Measurements from ENCODE around the gene CABP1. TPM values are rescaled to one million over a fixed set of nuclear protein-coding genes. Genes with fewer than 3 reads are reported as not detected.

CABP1 gene
- total and polyA plus RNA-seq, 11 donors, result 2.4 to 9.9 (median 3.8) TPM

DNA sequence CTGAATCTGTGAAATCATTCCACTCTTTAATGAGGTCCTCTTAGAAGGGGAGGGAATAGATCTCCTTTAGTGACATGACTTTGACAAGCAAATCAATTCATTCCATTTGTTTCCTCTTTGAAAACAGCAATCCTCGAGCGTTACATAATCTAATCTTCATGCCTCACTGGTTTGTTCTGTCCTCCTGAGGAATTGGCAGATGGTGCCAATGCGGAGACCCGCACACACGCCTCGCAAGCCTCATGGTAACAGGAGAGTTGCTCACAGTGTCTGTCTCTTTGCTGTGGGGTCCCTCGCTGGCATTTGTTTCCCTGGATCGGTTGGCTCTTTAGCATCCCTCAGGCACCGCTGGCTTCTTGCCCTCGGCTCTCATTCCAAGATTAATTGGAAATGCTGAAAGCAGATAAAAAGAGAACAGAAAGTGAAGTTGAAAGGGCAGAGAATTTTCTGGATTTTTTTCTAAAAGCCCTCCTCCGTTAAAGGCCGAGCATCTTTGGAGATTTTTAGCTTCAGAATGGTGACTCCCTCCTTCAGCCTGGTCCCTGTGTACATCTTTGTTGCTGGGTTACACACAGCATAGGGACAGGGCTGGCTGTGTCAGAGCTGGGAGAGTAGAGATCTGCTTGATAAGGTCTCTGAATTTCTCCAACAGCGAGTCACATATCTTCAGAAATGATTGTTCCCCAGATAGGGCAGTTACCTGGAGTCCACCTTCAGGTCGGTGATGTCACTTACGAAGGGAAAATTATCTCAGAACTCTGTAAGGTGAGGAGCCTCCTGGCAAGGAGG is 10.1 kb upstream of the CABP1 start:
- WGBS, 4 donors, result 74 to 80% (median 77%) methylated on average over 15 of the region's 15 CpGs
- DNase-seq (no peak), ATAC-seq (no peak)
- H3K27me3 ChIP-seq, result peaks cover 0 to 5% (median 0%) of the 10 kb centered on the region in 9 donors
- no peak overlapping the region for H3K27ac ChIP-seq
- TF ChIP-seq POLR2A (IDR thresholded peaks at IDR 0.05) (no peak), CTCF (IDR thresholded peaks at IDR 0.05) (no peak)
- intact Hi-C loops (cut with DNase I), result no loop called here
- no peaks in the 10 kb centered on the region for H3K36me3 ChIP-seq
- H3K4me1 ChIP-seq, result no peaks in the 10 kb centered on the region
- H3K9me3 ChIP-seq, result no peaks in the 10 kb centered on the region
- H3K4me3 ChIP-seq, result no peak overlapping the region

DNA sequence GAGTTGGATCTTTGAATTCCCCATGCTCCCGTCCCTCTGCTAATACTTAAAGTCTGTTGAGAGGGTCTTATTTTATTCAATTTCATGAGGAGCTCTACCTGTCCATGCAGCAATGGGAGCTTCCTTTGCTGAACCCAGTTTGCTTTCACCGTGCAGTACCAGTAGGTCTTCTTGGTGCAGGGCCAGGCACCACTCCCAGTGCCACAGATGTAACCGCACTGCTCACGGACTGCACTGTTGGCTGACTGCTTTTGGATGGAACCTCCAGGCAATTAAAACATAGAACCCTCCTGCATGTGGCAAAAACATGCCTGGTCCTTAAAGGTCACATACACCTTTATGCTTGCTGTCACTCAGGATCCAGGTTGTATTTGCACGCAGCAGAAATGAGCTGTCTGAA is 9.3 kb upstream of the CABP1 start:
- Histone ChIP-seq H3K4me3 (no peak overlapping the region), H3K36me3 (no peaks in the 10 kb centered on the region), H3K4me1 (no peaks in the 10 kb centered on the region), H3K27ac (no peak overlapping the region), H3K27me3 (peaks cover 0 to 5% (median 0%) of the 10 kb centered on the region in 9 donors), H3K9me3 (no peaks in the 10 kb centered on the region)
- 52 to 85% (median 68%) methylated on average over 5 of the region's 5 CpGs for WGBS, 4 donors
- intact Hi-C loops (cut with DNase I), result no loop called here
- no peak for TF ChIP-seq CTCF (IDR thresholded peaks at IDR 0.05)
- no peak for TF ChIP-seq POLR2A (IDR thresholded peaks at IDR 0.05)
- no peak for ATAC-seq
- DNase-seq, result no peak

DNA sequence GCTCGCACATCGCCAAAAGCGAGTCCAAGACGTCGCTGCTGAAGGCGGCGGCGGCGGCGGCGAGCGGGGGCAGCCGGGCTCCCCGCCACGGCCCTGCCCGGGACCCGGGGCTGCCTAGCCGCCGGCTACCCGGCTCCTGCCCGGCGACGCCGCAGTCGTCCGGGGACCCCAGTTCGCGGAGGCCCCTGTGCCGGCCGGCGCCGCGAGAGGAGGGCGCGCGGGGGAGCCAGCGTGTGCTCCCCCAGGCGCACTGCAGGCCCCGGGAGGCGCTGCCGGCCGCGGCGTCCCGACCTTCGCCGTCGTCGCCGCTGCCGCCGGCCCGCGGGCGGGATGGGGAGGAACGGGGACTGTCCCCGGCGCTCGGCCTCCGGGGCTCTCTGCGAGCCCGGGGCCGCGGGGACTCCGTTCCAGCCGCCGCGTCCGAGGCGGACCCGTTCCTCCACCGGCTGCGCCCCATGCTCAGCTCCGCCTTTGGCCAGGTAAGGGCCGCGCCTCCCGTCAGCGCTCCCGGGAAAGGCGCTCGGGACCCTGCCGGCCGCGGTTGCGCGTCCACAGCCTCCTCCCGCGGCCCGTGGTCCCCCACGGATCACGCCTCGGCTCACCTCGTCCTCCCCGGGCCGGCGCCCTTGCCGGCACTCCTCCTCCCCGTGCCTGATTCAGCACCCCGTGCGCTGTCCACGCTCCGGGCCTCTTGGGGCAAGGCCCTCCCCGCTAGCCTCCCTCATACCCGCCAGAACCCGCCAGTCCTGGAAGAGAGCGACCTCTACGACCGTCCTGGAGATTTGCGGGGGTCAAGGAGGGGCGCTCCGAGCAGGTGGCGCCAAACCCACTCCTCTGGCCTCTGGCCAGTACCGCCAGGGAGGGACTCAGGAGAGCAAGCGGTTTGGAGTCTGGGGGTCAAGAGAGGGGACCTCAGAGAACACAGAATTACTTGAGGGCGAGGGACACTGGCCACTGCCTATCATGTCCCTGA is 721 bp downstream of the CABP1 start:
- intact Hi-C loops (cut with DNase I), result loop anchor here in 2 of 10 donors (10.0 kb wide), 1 partner anchor 464 kb away; no protein-coding TSS in a partner anchor
- peak; percentile 48 to 77 (median 63) for DNase-seq
- peak overlapping the region in 10 of 12 donors; percentile 29 to 62 (median 44) for H3K4me3 ChIP-seq
- no peak overlapping the region for H3K27ac ChIP-seq
- 1 to 5% (median 3%) methylated on average over 11 to 115 of the region's 115 CpGs for WGBS, 4 donors
- no peaks in the 10 kb centered on the region for H3K9me3 ChIP-seq
- H3K36me3 ChIP-seq, result no peaks in the 10 kb centered on the region
- TF ChIP-seq POLR2A (IDR thresholded peaks at IDR 0.05) (no peak), CTCF (IDR thresholded peaks at IDR 0.05) (no peak)
- peaks cover 0 to 19% (median 11%) of the 10 kb centered on the region in 12 donors for H3K4me1 ChIP-seq
- peaks cover 11 to 62% (median 45%) of the 10 kb centered on the region in 9 donors for H3K27me3 ChIP-seq
- ATAC-seq, result peak; percentile 70 to 96 (median 92)

GRCh38 chr12:120642121-120642520 is 1.7 kb downstream of the CABP1 start:
- ATAC-seq (no peak), DNase-seq (no peak)
- H3K4me1 ChIP-seq, result peaks cover 0 to 23% (median 11%) of the 10 kb centered on the region in 12 donors
- intact Hi-C loops (cut with DNase I), result loop anchor here in 2 of 10 donors (10.0 kb wide), 1 partner anchor 463 kb away; no protein-coding TSS in a partner anchor
- H3K36me3 ChIP-seq, result no peaks in the 10 kb centered on the region
- no peak overlapping the region for H3K4me3 ChIP-seq
- 80 to 84% (median 82%) methylated on average over 9 of the region's 9 CpGs for WGBS, 4 donors
- no peak for TF ChIP-seq POLR2A (IDR thresholded peaks at IDR 0.05)
- TF ChIP-seq CTCF (IDR thresholded peaks at IDR 0.05), result no peak
- no peaks in the 10 kb centered on the region for H3K9me3 ChIP-seq
- peaks cover 11 to 62% (median 45%) of the 10 kb centered on the region in 9 donors for H3K27me3 ChIP-seq
- no peak overlapping the region for H3K27ac ChIP-seq
